PFSK-1 (cell line): Measurements from ENCODE around the gene SNX32.

Experiments used
- POLR2AphosphoS5 ChIP-seq: IDR thresholded peaks from 2 replicates; pipeline ENCODE4 v1.6.1; 2012; ENCODE audit warnings: low read depth, mild to moderate bottlenecking, control low read depth, low read length, moderate library complexity
- TAF1 ChIP-seq: IDR thresholded peaks from 2 replicates; pipeline ENCODE4 v1.6.1; 2012; ENCODE audit warnings: low read length, control low read depth, borderline replicate concordance; ENCODE audit not compliant: insufficient read depth

- TF ChIP-seq POLR2AphosphoS5 (0 out of 2 replicates have a peak, but pooled peaks have one; percentile 25), TAF1 (no peak)
These were observed 19.6 kb downstream of the SNX32 start for GRCh38 chr11:65853246-65853979.
